Activated CD8-positive, alpha-beta T cell treated with anti-CD3 and anti-CD28 coated beads for 36 hours (primary cell): ENCODE measurements around the gene RAD51B. TPM values are rescaled to one million over a fixed set of nuclear protein-coding genes. Genes with fewer than 3 reads are reported as not detected.
A peak's percentile ranks its signal among the peaks of the same experiment; 100 is the strongest.
"Not testable (repeated sequence)": the region's sequence is repeated elsewhere in the genome, so short reads cannot be mapped to it uniquely, and the experiment has no call there.

ENCODE experiments used
- ATAC-seq: fragments of 200-7000 bp; cut with Tn5 transposase; one replicate; pipeline ENCODE4 v1.10.0; 2021; ENCODE audit warnings: mild to moderate bottlenecking, moderate library complexity
- CTCF ChIA-PET: fragments of 350-600 bp; sonication (Branson Sonifier 250); formaldehyde crosslinking; loops from one replicate; lab custom pipeline; 2021; ENCODE audit warnings: antibody characterized with exemption; lab: Charles Lee
- POLR2A ChIA-PET: fragments of 350-600 bp; sonication (Branson Sonifier 250); formaldehyde crosslinking; loops from one replicate; lab custom pipeline; 2021; ENCODE audit warnings: antibody characterized with exemption; lab: Charles Lee
- DNase-seq: peaks from one replicate; pipeline ENCODE4 v3.0.0-alpha.2; 2020
- H3K27ac Mint-ChIP-seq: one replicate; pipeline ENCODE4 v1.8.0; 2021; ENCODE audit warnings: mild to moderate bottlenecking, mixed read lengths
- H3K27me3 Mint-ChIP-seq: one replicate; pipeline ENCODE4 v1.8.0; 2021; ENCODE audit warnings: mixed read lengths
- H3K36me3 Mint-ChIP-seq: one replicate; pipeline ENCODE4 v1.8.0; 2021; ENCODE audit warnings: low read depth, mixed read lengths
- H3K4me1 Mint-ChIP-seq: one replicate; pipeline ENCODE4 v1.8.0; 2021; ENCODE audit warnings: low read depth, mixed read lengths
- H3K4me3 Mint-ChIP-seq: one replicate; pipeline ENCODE4 v1.8.0; 2021; ENCODE audit warnings: mild to moderate bottlenecking, moderate library complexity, mixed read lengths
- H3K9me3 Mint-ChIP-seq: one replicate; pipeline ENCODE4 v1.8.0; 2021; ENCODE audit warnings: mixed read lengths
- intact Hi-C: fragments of 100-400 bp; cut with micrococcal nuclease; formaldehyde crosslinking; loops from one replicate; pipeline ENCODE4 v1.10.0; 2022
- total RNA-seq, 2 experiments: library from RNA; stranded (reverse); gene quantifications; one replicate each; pipeline ENCODE4 v1.2.3, GENCODE V29; 2021
- TF ChIP-seq, protein P1 (sequence below): fragments of 200-600 bp; IDR thresholded peaks from one replicate; pipeline ENCODE4 v1.8.0; 2022; ENCODE audit warnings: antibody characterized with exemption, mild to moderate bottlenecking

RAD51B gene
- total RNA-seq, 2 experiments from 2014 or later = 38.2 to 40.6 TPM

DNA sequence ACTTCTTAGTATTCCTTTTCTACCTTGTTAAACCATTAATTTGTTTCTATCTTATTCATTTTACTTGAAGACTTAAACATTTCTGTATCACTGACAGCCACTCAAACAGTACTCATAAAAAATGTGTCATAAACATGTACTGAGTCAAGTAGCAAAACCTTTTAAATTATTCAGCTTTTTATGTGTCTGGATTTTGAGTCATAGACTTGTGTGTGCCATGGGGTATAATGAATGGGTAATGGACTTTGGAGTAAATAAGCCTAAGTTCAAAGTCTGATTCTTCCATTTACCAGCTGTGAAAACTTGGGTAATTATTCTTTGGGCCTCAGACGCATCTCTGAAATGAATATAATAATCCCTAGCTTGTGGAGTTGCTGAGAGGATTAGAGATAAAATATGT lies 199.0 kb downstream of the RAD51B start:
- DNase-seq (no peak), ATAC-seq (no peak)
- Mint-ChIP-seq H3K36me3 (peaks cover 2% of the 10 kb centered on the region), H3K4me1 (no peaks in the 10 kb centered on the region), H3K27me3 (no peaks in the 10 kb centered on the region), H3K9me3 (peaks cover 12% of the 10 kb centered on the region), H3K27ac (no peak overlapping the region), H3K4me3 (no peak overlapping the region)
- ChIA-PET POLR2A (no interaction called here), CTCF (no interaction called here)
- TF ChIP-seq, protein P1, sequence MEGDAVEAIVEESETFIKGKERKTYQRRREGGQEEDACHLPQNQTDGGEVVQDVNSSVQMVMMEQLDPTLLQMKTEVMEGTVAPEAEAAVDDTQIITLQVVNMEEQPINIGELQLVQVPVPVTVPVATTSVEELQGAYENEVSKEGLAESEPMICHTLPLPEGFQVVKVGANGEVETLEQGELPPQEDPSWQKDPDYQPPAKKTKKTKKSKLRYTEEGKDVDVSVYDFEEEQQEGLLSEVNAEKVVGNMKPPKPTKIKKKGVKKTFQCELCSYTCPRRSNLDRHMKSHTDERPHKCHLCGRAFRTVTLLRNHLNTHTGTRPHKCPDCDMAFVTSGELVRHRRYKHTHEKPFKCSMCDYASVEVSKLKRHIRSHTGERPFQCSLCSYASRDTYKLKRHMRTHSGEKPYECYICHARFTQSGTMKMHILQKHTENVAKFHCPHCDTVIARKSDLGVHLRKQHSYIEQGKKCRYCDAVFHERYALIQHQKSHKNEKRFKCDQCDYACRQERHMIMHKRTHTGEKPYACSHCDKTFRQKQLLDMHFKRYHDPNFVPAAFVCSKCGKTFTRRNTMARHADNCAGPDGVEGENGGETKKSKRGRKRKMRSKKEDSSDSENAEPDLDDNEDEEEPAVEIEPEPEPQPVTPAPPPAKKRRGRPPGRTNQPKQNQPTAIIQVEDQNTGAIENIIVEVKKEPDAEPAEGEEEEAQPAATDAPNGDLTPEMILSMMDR = no peak
- intact Hi-C loops = no loop called here

DNA sequence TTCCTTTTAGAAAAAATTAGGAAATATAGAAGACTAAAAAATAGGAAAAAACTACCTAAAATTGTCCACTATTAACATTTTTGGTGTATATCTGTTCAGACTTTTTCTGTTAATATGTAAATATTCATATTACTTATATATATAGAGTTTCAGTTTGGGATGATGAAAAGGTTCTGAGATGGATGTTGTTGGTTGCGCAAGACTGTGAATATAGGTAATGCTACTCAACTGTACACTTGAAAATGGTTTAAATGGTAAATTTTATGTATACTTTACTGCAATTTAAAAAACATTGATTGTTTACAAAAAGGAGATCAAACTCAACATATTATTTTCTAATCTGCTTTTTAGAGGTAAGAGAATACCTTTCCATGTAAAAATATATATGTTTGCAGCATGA lies 200.9 kb downstream of the RAD51B start:
- H3K27ac Mint-ChIP-seq = no peak overlapping the region
- ChIA-PET POLR2A (no interaction called here), CTCF (no interaction called here)
- intact Hi-C loops = no loop called here
- TF ChIP-seq, protein P1 = no peak
- DNase-seq = no peak
- ATAC-seq = no peak
- H3K36me3 Mint-ChIP-seq = peaks cover 3% of the 10 kb centered on the region
- peaks cover 13% of the 10 kb centered on the region for H3K9me3 Mint-ChIP-seq
- H3K27me3 Mint-ChIP-seq = no peaks in the 10 kb centered on the region
- H3K4me3 Mint-ChIP-seq = no peak overlapping the region
- H3K4me1 Mint-ChIP-seq = no peaks in the 10 kb centered on the region

DNA sequence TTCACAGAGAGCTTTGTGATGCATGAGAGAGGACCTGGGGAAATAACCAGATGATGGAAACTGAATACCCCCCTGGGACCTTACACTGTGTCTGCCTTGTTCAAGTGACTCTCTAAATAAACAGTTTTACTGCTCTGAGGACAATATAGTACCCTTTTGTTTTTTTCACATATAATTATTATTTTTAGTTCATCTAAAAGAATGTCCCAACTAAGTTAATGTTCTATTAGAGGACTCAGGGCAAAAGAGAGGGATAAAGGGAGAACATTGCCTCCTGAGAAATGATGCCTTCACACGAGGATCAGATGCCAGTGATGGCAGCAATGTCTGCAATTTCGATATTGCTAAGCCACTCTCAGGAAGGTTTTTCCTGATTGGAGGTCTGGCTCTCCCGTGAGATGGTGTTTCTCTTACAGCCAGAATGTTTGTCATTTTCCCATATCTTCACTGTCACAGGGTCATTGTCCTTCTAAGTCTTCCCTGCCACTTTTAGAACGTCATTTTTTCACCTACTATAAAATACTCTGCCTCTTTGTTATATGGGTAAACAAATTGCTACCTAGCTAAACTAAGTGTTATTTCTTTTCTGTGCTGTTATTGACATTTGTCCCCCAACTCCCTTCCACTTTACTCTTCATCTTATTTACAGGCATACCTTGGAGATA lies 201.6 kb downstream of the RAD51B start:
- no peak for ATAC-seq
- POLR2A ChIA-PET = no interaction called here
- Mint-ChIP-seq H3K36me3 (peaks cover 3% of the 10 kb centered on the region), H3K27ac (no peak overlapping the region), H3K27me3 (no peaks in the 10 kb centered on the region), H3K4me1 (no peaks in the 10 kb centered on the region), H3K9me3 (peaks cover 13% of the 10 kb centered on the region), H3K4me3 (no peak overlapping the region)
- intact Hi-C loops = no loop called here
- no peak for DNase-seq
- TF ChIP-seq, protein P1 = no peak
- CTCF ChIA-PET = no interaction called here

DNA sequence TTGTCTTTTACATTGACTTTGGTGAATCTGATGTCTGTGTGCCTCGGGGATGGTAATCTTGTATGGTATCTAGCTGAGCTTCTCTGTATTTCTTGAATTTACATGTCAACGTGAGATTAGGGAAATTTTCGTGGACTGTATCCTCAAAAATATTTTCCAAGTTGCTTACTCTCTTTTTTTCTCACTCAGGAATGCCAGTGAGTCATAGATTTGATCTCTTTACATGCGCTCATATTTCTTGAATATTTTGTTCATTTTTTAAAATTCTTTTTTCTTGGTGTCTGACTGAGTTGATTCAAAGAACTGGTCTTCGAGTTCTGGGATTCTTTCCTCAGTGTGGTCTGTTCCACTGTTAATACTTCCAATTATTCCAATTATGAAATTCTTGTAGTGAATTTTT lies 207.7 kb downstream of the RAD51B start:
- peaks cover 17% of the 10 kb centered on the region for H3K9me3 Mint-ChIP-seq
- TF ChIP-seq, protein P1 = no peak
- no peaks in the 10 kb centered on the region for H3K4me1 Mint-ChIP-seq
- DNase-seq (no peak), ATAC-seq (no peak)
- ChIA-PET POLR2A (no interaction called here), CTCF (no interaction called here)
- no peaks in the 10 kb centered on the region for H3K27me3 Mint-ChIP-seq
- no peak overlapping the region for H3K4me3 Mint-ChIP-seq
- H3K36me3 Mint-ChIP-seq = peaks cover 18% of the 10 kb centered on the region
- intact Hi-C loops = no loop called here
- H3K27ac Mint-ChIP-seq = no peak overlapping the region

DNA sequence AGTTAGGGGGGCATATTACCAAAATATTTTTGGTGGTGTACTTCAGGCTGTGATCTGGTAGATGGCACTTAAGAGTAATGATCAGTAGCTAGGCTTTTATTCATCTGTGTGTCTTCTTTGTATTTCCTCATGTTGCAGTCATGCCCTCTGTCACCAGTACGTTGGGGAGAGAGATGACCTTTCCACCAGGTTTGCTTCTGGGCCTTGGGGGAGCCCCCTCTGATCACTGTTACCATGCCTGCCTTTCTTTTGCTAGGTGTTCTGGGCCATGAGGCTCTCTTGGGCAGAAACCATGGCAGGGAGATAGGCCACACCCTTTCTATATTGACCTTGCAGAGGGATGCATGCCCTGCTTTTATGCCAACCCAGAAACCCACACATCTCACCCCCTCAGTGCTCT lies 208.5 kb downstream of the RAD51B start:
- DNase-seq (peak; percentile 8), ATAC-seq (peak; percentile 66)
- CTCF ChIA-PET = no interaction called here
- H3K9me3 Mint-ChIP-seq = peaks cover 13% of the 10 kb centered on the region
- no peak overlapping the region for H3K27ac Mint-ChIP-seq
- H3K36me3 Mint-ChIP-seq = peaks cover 18% of the 10 kb centered on the region
- H3K27me3 Mint-ChIP-seq = no peaks in the 10 kb centered on the region
- POLR2A ChIA-PET = no interaction called here
- TF ChIP-seq, protein P1 = no peak
- intact Hi-C loops = no loop called here
- no peak overlapping the region for H3K4me3 Mint-ChIP-seq
- H3K4me1 Mint-ChIP-seq = no peaks in the 10 kb centered on the region

DNA sequence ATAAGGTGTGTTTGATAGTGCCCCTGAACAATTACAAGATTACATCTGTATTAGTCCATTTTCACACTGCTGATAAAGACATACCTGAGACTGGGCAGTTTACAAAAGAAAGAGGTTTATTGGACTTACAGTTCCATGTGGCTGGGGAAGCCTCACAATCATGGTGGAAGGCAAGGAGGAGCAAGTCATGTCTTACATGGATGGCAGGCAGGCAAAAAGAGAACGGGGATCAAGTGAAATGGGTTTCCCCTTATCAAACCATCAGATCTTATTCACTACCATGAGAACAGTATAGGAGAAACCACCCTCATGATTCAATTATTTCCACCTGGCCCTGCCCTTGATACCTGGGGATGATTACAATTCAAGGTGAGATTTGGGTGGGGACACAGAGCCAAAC lies 211.4 kb downstream of the RAD51B start:
- ATAC-seq, intact Hi-C loops, CTCF ChIA-PET, H3K4me3 Mint-ChIP-seq, H3K9me3 Mint-ChIP-seq, H3K27me3 Mint-ChIP-seq, H3K27ac Mint-ChIP-seq, DNase-seq, POLR2A ChIA-PET, H3K4me1 Mint-ChIP-seq: not testable (repeated sequence)
- H3K36me3 Mint-ChIP-seq = peaks cover 14% of the 10 kb centered on the region
